Renal cortical epithelial cell (primary cell): ENCODE results near the gene HOXB3. TPM values are rescaled to one million over a fixed set of nuclear protein-coding genes. Genes with fewer than 3 reads are reported as not detected.

ENCODE experiments used
- DNase-seq: peaks from one replicate; pipeline ENCODE4 v3.0.0-alpha.2; 2011; ENCODE audit warnings: low read depth
- total RNA-seq: library from RNA; depleted of rRNA; stranded (reverse); fragments of >200 nt; gene quantifications from 2 replicates; pipeline ENCODE4 v1.2.3, GENCODE V29; 2014

Gene HOXB3
- total RNA-seq, 1 donor from 2014 or later, result 36.2 TPM

DNA sequence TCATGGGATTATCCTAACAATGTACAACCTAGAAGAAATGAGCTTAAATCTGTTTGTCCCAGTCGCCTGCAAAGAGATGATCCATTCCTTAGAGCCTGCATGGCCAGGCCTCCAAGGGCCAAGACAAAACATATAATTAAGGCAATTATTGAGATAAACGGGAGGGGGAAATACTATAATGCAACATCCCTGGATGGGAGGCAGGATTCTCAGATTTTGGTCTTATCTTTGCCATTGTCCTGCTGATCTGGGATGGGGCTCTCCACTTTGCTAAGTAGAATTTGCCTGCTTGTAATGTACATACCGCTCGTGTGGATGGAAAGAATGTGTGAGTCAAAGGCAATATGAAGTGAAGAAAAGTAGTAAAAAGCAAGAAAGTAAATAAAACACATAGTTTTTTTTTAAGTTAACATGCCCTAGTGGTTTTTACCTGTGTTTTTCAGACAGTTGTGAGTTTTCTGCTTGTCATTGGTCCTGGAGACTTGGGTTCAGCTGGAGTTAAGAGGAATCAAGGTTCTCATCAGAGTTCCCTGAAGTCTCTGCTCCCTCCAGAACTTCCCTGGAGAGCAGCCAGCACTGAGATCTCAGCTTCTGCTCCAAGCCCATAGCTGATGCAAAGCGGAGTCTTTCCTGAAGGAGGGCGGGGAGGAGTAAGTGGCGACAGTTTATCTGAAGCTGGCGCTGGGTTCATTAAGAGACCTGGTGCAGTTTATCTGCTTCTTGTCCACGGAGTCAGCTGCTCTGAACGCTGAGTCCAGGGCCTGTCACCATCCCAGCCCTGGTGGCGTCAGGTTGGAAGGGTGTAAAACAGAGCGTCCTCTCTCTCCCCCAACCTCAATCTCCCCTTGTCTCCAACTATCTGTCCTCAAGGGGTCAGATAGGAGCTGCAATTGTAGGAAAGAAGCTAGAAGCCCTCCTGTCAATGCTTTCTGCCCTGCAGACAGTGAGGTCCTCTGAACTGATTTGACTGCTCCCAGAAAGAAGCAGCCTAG, 89.3 kb downstream of the HOXB3 start:
- DNase-seq, result no peak

DNA sequence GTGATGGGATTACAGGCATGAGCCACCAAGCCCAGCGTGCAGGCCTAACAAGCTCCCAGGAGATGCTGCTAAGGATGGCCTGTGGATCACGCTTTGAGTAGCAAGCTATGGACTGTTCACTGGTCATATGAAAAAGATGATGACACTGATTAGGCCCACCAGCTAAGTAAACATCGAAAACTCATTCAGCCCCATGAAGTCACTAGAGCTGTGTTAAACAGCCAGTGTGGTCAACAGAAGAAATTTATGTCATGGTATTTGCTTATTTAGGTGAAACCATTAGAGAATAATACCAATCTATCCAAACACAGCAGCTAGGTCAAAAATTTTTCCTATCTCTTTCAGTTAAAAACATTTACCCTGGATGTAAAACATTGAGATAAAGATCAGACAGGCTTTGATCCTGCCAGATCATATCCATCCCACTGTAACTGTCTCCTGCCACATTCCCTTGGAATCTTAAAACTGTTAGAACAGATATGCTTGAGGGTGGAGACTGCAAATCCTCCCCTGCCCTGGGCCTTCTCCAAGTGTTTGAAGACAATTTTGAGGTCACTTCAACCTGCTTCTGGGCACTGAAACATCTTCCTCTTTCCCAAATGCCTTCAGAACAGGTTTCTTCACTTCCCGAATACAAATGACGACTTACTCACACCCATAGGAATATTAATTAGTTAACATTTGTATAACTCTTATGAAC, 90.2 kb downstream of the HOXB3 start:
- no peak for DNase-seq

DNA sequence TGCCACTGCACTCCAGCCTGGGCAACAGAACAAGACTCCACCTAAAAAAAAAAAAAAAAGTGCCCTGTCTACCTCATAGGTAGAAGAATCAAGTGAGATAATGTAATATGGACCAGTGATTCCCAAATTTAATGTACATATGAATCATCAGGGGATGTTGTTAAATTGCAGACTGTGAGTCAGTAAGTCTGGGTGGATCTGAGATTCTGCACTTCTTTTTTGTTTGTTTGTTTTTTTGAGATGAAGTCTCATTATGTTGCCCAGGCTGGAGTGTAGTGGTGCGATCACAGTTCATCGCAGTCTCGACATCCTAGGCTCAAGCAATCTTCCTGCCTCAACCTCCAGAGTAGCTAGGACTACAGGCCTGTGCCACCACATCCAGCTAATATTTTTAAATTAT, 90.8 kb downstream of the HOXB3 start:
- DNase-seq, result peak; percentile 51

Other genes with a start within 250 kb of the HOXB3 start
- 11.9 and 15.6 TPM in 2 replicates for gene SKAP1, start 160.0 kb downstream of the HOXB3 start, total RNA-seq
- gene HOXB1, start 59.2 kb downstream of the HOXB3 start, total RNA-seq, result not detected in 2 replicates
- 17.4 and 23.7 TPM in 2 replicates for gene HOXB2, start 45.1 kb downstream of the HOXB3 start, total RNA-seq
- 2.1 and 8.7 TPM in 2 replicates for gene HOXB4, start 11.9 kb downstream of the HOXB3 start, total RNA-seq
- 0.35 and 2.4 TPM in 2 replicates for gene HOXB5, start 3.5 kb upstream of the HOXB3 start, total RNA-seq
- 16.3 and 56.2 TPM in 2 replicates for gene HOXB6, start 14.7 kb upstream of the HOXB3 start, total RNA-seq
- 23.2 and 24.0 TPM in 2 replicates for gene HOXB7, start 20.8 kb upstream of the HOXB3 start, total RNA-seq
- gene HOXB8, start 25.1 kb upstream of the HOXB3 start, total RNA-seq, result 8.3 and 65.8 TPM in 2 replicates
- 17.5 and 49.2 TPM in 2 replicates for gene HOXB9, start 36.1 kb upstream of the HOXB3 start, total RNA-seq
- gene PRAC1, start 132.3 kb upstream of the HOXB3 start, total RNA-seq, result not detected in 2 replicates
- not detected in 2 replicates for gene PRAC2, start 132.9 kb upstream of the HOXB3 start, total RNA-seq
- 0.10 TPM in 1 of 2 replicates, not detected in the other for gene HOXB13, start 138.5 kb upstream of the HOXB3 start, total RNA-seq
- gene TTLL6, start 227.0 kb upstream of the HOXB3 start, total RNA-seq, result 0.35 and 0.45 TPM in 2 replicates
- 32.8 and 62.6 TPM in 2 replicates for gene CALCOCO2, start 240.8 kb upstream of the HOXB3 start, total RNA-seq